GM21737 (cell line): ENCODE data around the gene SCAMP1.

Source experiments
- ATAC-seq: cut with Tn5 transposase; IDR thresholded peaks from one replicate; pipeline ENCODE4 v1.9.1; 2021; ENCODE audit warnings: mild to moderate bottlenecking, moderate library complexity; ENCODE audit not compliant: unreplicated experiment

Gene SCAMP1

DNA sequence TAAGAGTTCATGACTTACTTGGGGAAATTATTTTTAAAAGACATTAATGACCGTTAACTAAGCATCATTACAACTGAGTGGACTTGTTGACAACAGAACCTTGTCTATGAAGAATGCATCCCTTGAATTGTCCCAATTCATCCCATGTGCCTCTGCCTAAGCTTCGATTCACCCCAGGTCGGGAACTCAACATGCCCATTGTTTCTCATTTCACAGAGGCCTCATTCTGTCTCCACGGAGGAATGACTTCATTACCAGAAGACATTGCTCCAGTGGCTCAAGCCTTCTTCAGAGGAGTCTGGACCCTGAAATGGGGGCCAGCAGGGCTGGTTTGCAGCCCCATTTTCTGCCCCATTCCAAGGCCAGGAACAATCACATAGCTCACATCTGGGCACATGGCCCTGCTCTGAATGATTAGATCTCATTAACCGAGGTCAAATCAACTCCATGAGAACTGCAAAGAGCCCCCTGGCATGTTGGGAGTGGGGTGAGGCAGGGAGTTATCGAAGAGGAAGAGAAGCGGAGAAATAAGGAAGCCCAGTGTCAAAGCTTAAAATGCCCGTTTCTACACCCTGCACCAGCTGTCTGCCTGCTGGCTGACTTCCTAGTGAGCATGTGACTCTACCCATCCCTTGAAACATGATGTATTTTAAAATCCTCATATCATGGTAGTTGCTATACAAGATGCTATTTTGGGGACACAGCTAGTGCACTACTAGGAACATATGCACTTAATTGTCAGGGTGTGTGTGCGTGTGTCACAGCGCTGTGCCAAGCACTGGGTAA, 150.9 kb downstream of the SCAMP1 start:
- no peak for ATAC-seq

DNA sequence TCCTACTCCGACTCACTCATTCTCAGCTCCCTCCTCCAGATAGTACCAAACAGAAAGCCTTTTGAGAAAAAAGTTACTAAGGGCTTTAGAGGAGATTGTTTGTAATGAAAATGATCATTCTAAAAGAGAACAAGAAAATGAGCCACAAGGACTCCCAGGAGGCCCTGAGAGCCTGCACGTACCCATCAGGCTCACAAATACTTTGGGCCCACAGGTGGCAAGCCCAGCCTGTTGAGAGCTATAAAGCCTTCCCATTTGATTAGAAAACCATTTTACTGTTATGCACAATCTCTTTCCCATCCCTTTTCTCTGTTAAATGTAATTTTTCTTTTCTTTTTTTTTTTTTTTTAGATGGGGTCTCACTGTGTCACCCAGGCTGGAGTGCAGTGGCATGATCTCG, 152.0 kb downstream of the SCAMP1 start:
- ATAC-seq = no peak

DNA sequence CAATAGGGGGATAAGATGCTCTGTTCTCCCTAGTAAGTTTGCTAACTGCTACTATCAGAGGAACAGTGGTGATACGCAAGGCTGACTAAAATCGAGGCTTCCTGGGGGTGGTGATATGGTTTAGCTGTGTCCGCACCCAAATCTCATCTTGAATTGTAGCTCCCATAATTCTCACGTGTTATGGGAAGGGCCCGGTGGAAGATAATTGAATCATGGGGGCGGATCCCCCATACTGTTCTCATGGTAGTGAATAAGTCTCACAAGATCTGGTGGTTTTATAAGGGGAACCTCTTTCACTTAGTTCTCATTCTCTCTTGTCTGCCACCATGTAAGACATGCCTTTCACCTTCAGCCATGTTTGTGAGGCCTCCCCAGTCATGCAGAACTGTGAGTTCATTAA, 153.0 kb downstream of the SCAMP1 start:
- no peak for ATAC-seq

DNA sequence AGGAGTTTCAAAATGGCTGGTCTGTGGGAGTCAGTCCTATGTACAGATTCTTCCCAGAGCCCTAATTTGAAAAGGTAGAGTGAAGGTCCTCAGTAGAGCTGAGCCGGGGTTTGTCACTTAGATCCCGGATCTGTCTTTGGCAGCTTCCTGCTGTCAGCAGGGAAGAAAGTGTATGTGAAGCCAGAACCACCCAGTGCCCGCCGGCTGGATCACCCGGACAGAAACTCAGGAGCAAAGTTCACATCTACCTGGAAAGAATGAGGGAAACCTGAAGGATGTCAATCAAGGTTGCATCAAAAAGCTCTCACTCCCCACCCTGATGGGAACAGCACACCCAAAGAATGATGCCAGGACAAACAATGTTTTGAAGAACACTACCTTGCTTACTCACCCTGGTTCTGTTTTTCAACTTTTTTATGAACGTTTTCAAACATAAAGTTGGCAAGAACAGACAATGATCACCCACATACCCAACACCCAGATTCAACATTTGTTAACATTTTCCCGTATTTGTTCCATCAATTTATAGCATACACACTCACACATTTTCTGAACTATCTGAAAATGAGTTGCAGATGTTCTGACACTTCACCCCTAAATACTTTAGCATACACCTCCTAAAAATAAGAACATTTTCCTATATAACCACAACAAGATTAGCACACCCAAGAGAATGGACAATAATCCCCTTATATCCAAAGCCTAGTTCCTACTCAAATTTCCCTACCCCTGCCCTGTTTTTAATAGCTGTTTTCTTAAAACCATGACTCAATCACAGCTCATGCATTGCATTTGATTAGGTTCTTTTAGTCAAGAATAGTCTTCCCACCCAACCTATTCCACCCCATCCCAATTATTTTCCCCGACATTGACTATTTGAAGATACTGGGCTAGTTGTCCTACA, 154.3 kb downstream of the SCAMP1 start:
- no peak for ATAC-seq

DNA sequence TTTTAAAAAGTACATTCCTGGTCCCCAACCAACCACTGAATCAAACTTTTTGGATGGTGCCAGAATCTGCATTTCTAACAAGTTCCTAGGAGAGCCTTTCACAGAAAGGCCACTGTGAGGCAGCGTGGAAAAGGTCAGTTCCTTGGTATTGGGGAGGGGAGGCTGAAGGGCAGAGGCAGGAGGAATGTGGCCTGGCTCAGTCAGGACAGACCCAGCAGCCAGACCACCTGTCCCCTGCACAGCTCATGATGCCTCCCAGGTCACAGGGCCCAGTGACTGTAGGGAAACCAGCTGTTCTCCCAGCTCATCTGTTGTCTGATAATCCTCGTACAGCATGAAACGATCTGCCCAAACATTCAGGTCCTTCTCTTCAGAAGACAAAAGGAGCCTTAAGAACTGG, 155.3 kb downstream of the SCAMP1 start:
- no peak for ATAC-seq

DNA sequence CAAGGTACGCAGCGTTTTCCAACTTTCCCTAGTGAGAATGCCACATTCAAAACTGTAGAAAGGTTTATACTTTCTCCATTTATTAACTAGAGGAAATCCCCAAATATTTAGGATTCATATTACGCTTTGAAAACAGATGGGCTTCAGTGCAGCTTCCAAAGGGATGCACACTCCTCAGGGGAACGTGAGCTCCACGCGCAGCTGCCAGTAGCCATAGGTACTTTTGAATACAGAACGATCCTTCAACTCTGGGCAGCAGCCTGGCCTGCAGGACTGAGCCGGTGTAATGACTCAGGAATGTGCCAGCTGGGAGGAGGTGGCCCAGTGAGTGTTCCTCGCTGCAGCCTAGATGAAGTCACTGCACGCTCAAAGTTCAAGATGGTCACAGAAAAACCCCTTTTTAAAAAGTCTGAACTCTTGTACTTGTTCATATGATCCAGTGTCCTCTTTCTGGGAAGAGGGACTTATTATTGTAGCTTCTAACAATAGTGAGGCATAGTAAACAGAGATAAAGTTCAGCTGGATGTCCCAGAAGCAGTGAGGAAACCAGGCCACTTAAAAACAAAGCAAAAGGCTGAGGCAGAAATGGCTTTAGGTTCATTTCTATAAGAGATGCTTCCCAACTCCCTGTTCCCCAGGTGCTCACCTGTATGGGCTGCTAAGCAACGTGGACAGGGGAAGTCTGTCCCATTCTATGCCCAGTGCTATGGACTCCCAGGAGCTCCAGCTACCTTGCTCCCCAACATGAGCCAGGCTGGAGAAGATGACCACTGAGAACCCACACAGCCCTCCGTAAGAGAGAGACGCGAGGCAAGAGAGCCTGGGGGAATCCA, 158.2 kb downstream of the SCAMP1 start:
- ATAC-seq = no peak

DNA sequence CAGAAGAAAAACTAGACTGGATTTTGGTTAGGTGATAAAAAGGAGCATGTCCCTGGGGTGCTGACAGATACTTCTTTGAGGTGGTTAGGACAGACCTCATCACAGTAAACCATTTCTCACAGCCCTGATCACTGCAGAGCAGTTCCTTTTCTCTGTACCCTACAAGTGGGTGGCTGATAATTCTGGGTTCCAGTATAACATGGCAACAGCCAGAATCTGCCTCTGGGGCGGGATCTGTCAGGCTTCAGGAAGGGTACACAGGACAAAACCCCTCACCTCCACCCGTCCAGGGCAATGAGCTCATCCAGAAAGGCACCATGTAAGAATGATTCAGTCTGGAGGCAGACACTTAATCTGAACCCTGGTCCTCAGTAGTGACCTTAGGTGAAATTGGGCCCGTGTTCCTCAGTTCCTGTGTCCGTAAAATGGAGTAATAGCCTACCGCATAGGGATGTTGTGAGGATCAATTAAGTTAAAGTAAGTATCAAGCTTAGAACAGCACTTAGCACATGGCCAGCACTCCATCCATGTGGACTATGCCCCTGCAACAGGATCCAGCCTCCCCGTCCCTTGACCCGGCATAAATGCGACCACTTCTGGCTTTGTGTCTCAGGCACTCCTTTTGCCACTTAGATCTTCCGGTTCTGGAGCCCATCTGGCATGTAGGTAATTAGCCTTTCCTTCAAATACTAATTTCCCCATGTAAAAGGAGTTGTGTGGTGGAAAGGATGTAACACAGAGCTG, 159.0 kb downstream of the SCAMP1 start:
- ATAC-seq = no peak

DNA sequence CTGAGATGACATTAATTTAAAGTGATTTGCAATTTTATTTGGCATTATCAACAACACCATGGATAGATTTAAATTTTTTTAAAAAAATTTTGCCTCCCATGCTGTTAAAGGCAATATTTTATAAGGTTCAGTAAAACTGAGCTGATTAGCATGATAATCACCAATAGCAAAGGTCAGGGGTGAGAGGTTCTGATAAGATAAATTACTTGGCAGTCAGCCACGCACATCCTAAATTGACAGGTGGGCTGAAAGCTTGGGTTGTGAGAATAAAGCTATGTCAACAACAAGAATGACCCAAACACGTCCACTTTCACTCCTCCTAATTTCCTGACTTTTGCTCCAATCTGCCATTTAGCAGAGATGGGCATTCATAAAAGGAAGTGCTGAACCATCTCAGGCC, 161.0 kb downstream of the SCAMP1 start:
- no peak for ATAC-seq

DNA sequence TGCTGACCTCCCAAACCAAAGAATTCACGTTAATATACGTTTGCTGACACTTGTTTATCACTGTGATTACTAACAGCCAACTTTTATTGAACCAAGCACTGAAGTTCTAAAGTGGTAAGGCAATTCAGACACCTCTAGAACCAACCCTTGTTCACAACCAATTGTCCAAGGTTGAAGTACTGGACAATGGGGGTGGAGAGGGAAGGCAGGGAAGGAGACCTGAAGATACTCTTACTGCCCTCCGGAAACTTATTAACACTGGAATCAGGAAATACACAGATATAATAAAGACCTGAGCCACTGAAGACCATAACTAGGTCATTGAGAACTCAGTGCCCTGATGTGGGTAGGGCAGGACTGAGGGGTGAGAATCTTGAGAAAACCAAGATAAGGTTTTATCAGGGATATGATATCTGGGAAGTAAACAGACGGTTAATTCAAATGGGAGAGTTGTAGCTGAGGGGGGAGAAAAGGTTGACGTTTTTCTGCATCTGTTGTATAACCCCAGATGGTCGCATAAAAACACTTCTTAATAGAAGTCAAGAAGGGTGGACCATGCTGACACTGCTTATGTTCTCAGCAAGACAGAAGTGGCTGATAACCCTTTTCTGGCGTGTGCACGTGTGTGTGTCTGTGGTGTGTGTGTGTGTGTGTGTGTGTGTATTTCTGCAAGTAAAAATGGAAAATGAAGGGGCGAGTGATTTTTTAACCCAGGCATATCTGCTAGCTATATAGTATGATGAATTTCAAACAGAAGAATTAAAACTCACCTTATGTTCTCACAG, 162.3 kb downstream of the SCAMP1 start:
- ATAC-seq = no peak

DNA sequence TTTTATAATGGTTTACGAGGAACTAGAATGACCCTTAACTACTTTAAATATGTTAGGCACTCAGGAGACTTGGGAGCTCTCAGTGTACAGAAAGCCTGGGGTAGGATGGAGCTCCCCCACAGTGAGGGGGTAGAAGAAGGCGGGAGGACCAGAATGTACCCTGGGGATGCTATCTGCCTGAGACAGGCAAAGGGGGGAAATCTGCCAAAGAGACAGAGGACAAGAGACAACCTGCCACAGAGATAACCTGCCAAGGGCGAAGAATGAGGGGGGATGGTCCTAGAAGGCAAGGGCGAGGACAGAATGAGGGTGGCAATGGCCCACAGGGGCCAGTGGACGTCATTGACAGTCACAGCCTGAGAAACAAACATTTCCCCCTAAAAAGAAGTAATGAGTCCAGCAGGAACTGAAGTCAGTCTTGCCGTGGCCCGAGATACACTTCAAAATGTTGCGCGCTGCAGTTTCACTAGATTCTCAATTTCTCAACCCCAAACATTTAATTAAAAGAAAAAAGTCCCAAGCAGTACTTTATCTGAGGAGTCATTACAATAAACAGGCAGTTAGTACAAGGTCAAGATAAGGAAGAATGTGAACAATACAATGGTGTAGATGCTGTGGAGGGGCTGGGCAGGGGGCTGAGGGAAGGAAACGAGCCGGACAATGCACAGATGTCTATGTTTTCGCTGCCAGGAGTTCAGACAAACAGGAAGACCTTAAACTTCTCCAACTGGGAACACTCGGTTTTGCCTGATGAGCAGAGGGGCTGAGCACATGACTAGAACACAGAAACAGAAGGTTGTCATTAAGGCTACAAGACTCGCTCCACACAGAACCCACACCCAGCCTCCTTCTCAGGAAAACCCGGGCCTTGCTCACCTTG, 163.1 kb downstream of the SCAMP1 start:
- no peak for ATAC-seq

DNA sequence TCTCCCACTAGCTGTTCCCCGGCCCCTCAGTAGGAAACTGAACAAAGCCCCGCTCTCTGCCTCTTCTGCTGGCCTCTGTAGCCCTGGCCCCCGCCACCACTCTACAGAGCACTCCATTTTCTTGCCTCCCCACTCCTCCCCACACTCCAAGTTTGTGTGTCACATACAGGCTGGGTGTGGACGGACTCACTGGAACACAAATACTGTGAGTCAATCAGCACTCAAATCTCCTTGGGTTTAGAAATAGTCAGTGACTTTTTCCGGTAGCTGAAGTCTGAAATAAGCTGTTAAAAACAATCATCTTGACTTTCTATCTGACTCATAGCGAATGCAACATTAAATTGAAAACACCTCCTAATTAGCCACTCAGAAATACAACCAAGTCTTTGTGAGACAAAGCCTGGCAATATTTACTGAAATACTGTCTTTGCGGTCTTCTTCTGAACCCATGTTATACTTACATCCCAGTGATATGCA, 165.7 kb downstream of the SCAMP1 start:
- ATAC-seq = no peak

DNA sequence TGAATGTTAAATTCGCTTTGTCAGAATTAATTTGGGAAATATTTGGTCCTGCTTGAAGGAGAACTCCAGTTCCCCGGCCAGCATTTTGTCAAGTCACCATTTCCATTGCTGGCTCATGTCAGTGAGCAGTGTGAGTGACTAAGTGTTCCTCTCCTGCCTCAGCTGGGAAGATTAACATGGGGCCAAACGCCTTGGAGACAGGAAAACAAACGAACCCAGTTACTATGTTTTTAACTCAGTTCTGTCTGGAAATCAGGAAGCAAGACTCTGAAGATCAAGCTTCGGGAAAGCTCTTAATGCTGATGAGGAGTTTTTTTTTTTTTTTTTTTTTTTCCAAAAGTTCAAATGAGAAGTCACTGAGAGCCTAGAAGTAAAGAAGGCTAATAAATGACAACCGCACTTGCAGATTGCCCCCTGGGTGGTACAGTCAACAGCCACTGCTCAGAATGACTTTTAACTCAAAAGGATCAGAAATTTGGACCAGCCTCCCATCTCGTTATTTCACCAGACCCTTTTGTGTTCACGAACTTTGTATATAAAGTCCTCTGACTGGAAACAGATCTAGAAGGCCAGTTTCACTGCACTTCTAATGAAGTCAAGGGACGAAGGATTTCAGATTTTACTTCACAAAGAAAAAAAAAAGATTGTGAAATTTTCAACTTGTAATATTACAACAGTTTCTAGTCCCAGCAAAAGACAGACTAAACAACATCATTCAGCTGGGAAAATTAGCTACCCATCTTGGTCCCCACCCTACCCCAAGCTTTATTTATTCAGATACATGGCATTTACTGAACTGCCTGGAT, 166.8 kb downstream of the SCAMP1 start:
- no peak for ATAC-seq

DNA sequence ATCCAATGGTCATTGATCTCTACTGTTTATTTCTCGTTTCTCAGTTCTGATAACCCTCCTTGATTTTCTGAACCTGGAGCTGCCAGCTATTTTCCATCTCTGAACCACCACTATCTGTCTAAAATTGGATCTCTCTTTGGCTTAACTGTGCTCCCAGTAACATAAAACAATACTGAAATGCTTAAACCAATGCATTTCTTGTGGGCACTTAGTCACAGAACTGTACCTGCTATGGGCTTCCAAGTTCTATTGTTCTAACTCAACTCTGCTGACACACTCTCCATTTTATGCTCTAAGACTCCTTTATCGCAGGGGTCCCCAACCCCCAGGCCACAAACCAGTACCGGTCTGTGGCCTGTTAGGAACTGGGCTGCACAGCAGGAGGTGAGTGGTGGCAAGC, 167.5 kb downstream of the SCAMP1 start:
- ATAC-seq = no peak
